Ecto neural progenitor cell (in vitro differentiated cells): Measurements from ENCODE around the gene GALNT18.
"Not testable (repeated sequence)": the region's sequence is repeated elsewhere in the genome, so short reads cannot be mapped to it uniquely, and the experiment has no call there.

Experiments used
- DNase-seq: peaks from one replicate; pipeline ENCODE4 v3.0.0-alpha.2; 2018; ENCODE audit warnings: low spot score

GALNT18 gene

DNA sequence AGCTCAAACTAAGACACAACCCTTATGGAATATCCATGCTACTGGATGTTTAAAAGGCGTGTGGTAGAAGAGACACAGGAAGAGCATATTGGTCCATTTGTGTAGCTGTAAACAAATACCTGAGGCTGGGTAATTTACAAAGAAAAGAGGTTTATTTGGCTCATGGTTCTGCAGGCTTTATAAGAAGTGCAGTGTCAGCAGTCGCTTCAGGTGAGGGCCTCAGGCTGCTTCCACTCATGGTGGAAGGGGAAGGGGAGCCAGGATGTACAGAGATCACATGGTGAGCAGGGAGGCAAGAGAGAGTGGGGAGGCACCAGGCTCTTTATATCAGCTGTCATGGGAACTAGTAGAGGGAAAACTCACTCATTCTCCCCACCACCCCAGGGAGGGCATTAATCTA lies 237.0 kb downstream of the GALNT18 start:
- DNase-seq: no peak

DNA sequence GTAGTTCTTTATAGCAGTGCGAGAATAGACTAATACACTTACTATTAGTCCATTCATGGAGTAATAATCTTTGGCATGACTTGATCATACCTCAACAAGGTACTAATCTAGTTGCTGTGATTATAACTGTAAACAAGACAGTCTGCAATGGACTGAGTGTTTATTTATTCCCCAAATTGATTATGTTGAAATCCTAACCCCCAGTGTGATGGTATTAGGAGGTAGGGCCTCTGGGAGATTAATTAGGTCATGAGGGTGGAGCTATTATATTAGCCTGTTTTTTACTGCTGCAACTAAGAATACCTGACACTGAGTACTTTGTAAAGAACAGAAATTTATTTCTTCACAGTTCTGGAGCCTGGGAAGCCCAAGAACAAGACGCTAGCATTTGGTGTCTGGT lies 237.8 kb downstream of the GALNT18 start:
- no peak for DNase-seq

- DNase-seq: peak; percentile 46
Observed at GRCh38 chr11:11382858-11383532, 238.8 kb downstream of the GALNT18 start.

GRCh38 chr11:11381471-11382105 lies 240.2 kb downstream of the GALNT18 start:
- peak; percentile 26 for DNase-seq

GRCh38 chr11:11380883-11381282 lies 240.9 kb downstream of the GALNT18 start:
- DNase-seq: no peak

DNA sequence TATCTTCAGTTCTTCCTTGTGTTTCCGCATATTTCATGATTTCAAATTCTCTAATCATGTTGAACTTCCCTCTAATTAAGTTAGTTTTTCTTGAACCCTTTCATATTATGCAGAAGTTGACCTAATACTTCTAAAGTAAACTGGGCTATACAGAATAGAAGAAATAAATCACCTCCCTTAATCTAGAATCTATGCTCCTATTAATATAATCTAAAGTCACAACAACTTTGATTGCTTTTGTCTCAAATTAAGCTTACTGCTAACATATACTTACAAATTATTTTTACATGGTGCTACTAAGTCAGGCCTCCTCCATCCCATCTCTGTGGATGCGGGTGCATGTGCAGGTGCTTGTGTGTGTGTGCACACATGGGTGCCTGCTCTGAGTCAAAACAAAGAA lies 241.5 kb downstream of the GALNT18 start:
- no peak for DNase-seq

DNA sequence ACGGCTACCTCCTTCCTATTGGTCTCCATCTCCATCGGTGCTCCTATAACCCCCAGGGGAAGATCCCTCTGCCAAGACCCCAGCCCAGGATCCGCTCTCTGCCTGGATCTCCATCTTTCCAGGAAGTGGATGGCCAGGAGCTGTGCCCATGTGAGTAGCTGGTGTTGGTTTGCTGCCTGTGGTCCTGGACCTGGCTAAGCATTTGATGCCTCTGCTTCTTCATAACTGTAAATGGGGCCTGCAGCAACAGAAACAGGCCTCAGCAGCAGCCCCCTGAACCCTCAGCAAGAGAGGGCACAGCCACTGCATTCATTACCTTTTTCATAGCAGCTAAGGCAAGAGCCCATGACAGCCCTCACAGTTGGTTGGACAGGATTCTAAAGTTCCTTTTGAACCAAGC lies 242.1 kb downstream of the GALNT18 start:
- DNase-seq: peak; percentile 21

DNA sequence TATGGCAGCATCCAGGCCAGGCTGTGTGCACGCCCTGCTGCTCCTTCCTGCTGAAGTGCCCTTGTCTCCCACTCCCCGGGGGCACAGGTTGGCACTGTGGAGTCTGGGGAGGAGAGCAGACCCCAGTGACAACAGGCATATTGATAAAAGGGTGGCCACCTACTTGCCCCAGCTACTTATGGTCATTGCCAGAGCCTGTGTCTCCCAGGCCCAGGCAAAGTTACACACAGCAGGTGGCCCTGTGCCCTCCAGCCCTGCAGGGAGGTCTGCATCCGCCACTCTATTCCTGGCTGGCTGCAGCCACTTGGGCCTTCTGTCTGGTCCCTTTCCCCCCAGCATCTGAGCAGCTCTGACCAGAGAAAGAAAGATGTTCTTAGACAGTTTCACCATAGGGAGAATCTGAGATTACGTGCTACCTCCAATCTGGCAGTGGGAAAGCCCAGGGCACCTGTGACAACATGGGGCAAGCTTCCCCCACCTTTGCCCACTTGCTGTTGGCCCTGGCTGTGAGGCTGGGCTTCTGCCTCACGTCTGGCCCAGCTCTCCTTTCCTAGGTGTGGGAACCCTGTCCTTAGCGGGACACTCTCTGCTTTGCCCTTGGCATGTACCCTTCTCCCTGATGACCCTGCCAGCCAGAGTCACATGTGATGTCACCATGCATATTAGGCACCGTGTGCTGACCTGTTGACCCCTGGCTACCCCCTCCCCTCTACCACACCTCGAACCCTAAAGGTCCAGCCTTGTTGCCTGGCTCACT lies 243.4 kb downstream of the GALNT18 start:
- DNase-seq: peak; percentile 22

GRCh38 chr11:11374358-11375148 lies 247.3 kb downstream of the GALNT18 start:
- no peak for DNase-seq

GRCh38 chr11:11373934-11374333 lies 247.9 kb downstream of the GALNT18 start:
- no peak for DNase-seq

DNA sequence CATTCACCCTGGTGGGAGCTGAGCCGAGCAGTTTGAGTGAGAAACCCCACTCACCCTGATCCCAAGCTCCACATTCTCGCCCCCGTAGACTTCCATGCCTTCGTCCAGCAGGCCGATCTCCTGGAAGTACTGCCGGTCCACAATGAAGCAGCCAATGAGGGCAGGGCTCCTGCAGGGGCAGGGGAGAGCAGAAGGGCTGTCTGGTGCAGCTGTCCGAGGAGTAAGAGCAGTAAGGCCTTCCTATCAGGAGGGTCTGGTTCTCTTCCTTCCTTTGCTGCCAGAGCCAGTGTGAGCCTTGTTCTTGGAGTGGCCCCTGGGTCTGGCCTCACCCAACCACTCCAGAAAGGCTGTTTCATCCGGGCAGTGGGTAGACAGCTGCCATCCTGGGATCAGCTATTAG lies 249.3 kb downstream of the GALNT18 start:
- no peak for DNase-seq

DNA sequence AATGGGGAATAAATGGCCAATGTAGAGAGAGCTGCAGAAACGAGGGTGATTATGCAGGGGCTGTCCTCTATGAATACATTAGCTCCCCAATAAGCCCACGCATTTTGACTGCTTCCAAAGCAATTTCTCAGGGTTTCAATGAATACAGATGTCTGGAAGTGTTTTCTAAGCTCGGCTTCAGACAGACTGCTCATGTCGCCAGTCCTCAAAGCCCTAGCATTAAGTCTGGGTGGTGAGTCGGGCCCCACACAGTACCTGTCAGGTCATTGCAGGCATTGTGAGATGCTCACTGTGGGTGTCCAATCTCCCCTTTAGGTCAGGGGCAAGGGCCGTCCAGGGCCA lies 250.9 kb downstream of the GALNT18 start:
- no peak for DNase-seq

DNA sequence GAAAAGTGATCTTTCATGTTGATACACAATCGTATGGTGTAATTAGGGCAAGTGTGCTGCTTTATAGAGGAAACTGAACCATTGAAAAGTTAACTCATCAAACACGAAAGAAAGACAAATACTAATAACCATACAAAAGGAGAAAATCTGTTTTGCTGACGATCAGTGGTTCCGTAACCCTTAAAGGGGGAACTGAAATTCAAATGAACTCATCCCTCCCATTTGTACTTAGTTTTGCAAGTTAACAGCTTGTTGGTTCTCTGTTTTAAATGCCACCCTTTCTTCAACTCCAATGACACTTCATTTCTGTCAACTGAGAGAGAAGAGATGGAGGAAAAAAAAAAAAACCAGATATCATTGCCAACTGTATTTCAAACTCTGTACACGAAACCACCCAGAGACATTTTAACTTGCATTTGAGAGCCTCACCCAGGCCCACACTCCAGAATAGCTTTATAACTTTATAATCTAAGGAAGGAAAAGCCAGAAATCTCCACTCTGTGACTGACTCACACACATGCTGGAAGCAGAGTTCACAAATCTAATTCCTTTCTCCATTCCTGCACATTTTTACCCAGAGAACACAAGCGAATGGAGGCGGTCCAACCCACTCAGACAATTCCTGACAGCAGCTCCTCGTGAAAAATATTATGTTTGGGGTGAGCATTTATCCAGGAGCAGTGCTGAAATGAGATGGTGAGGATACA lies 251.4 kb downstream of the GALNT18 start:
- no peak for DNase-seq

- no peak for DNase-seq
Observed at GRCh38 chr11:11366793-11367192, 255.0 kb downstream of the GALNT18 start.

GRCh38 chr11:11363674-11364073 lies 258.1 kb downstream of the GALNT18 start:
- no peak for DNase-seq

DNA sequence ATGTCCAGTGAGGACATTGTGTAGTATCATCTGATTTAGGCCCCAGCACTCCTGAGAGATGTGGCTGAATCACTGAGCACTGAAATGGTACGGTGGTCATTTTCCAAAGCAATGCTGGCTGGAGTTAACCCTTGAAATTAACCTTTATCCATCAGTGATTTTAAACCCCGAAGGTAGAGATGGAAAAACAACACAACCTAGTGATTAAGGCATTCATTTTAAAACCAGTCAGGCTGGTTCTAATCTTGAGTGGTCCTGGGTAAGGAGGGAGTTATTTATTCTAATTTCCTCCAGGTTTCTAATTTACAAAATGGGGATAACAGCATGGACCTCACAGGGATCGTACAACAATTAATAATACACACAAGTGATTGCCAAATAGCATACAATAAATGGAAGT lies 262.2 kb downstream of the GALNT18 start:
- no peak for DNase-seq

DNA sequence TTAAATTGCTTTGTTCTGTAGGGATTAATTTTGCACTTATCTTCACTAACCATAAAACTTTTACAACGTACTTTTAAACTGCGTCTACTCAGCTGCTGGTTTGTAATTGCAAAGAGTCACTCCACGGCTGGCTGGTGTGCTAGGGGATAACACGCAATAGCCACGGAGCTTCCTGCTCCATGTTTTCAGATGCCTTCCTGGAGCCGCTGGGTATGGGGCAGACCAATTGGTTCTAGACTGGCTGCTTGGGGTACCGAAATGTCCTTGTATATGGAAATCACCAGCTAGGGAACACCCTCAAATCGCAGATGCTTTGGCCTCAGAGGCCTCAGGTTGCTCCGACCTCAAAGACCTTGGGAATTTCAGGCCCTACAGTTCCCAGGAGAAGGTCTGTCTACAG lies 265.0 kb downstream of the GALNT18 start:
- peak; percentile 26 for DNase-seq

DNA sequence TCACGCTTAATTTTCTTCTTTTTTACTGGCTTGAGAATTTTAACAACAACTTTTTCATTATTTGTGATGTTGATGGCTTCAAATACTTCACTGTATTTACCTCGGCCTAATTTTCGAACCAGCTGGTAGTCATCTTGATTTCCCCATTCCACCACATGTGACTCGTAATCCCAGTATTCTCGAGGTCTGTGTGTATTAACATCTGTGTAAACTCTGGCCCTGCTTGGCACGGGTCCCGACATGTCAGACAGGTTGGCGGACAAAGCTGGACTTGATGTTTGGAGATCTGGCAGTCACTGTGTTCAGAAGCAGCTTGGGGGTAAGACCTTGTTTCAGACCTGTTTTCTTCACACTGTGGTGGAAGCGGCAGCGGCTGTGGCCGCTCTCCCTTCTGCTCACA lies 268.9 kb downstream of the GALNT18 start, which contains the start of gene CSNK2A3:
TSS of gene CSNK2A3 (minus strand) at position 373 of the 400 bp plus-strand sequence. CDS start at position 242, 131 bp downstream.
- not testable (repeated sequence) for DNase-seq

GRCh38 chr11:11351851-11352250 lies 270.0 kb downstream of the GALNT18 start:
- DNase-seq: peak; percentile 19

- no peak for DNase-seq
Observed at GRCh38 chr11:11351042-11351586, 270.7 kb downstream of the GALNT18 start.

GRCh38 chr11:11349870-11350337 lies 271.9 kb downstream of the GALNT18 start:
- DNase-seq: no peak
